DMS153 treated with DMSO at 0.1 percent for 48 hours (cell line): ENCODE measurements around the gene TLE2.
"Not testable (repeated sequence)": the region's sequence is repeated elsewhere in the genome, so short reads cannot be mapped to it uniquely, and the experiment has no call there.

ENCODE experiments used
- DNase-seq: peaks from one replicate; lab custom pipeline; 2025; ENCODE audit not compliant: unreplicated experiment; lab: John Stamatoyannopoulos, UW

TLE2 gene

GRCh38 chr19:3038214-3038613, 9.1 kb upstream of the TLE2 start:
- DNase-seq, result no peak

DNA sequence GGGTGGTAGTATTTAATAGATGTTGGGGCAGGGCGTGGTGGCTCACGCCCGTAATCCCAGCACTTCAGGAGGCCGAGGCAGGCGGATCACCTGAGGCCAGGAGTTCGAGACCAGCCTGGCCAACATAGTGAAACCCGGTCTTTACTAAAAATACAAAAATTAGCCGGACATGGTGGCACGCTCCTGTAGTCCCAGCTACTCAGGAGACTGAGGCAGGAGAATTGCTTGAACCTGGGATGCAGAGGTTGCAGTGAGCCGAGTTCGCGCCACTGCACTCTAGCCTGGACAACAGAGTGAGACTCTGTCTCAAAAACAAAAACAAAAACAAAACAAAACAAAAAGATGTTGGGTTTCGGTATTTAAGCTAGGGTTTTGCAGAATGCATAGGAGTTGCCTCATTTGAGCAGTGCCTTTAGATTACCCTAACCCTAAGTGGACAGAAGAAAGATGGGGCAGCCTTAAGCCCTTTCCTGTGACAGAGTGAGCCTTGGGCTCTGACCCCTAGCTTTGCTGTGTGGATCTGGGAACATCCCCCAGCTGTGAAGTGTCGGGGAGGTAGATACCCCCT, 8.0 kb upstream of the TLE2 start:
- not testable (repeated sequence) for DNase-seq

DNA sequence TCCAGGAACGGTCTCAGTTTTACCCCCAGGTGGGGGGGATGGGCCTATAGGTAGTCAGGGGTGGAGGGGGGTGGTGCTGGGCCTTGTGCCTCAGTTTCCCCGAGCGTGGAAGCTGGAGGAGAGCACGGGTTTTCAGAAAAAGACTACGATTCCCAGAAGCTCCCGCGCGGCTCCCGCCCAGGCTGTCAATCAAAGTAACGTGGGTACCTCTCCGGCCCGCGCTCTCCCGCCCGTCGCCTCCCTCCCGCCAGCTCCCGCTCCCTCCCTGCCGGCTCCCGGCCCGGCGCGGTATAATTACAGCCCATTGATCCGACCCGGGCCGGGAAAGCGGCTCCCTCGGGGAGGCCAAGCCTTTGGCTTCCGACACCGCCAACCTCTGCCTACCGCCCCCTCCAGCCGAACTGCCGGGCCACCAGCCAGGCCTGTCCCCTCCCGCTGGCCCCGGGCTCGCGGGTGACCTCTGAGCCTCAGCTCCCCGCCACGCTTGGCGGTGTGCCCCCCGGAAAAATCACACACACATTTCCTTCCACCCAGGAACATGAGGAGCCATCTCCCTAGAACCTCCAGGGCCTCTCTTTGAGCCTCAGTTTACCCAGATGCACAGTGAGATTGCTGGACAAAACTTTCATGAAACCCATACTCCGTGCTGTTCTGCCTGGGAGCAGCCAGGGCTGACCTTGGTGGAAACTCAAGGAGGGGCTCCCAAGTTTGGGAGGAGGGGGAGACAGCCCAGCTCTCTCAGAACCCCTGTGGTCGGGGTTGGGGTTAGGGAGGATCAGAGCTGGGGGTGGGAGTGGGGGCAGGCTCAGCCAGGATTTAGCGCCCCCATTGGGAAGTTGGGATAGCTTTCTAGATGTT, 7.3 kb upstream of the TLE2 start:
- peak; percentile 91 for DNase-seq

- peak; percentile 93 for DNase-seq
Observed at GRCh38 chr19:3035542-3036118, 6.5 kb upstream of the TLE2 start.

- DNase-seq, result no peak
Observed at GRCh38 chr19:3034656-3035541, 5.8 kb upstream of the TLE2 start.

DNA sequence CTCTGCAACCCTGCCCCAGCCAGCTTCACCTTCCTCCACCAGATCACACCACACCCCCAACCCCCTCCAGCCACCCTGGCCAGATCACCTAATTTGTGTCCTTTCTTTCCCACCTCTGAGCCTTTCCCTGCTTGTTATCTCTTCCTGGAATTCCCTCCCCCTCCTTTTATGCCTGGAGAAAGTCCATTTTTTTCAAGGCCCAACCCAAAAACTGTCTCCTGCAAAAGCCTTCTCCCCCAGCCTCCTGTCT, 5.3 kb upstream of the TLE2 start:
- DNase-seq, result no peak

GRCh38 chr19:3033595-3034405, 4.7 kb upstream of the TLE2 start:
- DNase-seq, result no peak

DNA sequence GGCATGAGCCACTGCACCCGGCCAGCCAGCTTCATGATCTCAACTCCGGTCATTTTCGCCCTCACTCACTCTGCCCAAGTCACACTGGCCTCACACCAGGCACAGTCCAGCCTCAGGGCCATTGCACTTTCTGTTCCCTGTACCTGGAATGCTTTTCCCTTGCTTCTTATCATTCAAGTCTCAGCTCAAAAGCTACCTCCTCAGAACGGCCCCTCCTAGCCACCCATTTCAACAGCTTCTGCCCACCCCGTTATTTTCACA, 2.5 kb upstream of the TLE2 start:
- DNase-seq, result no peak

GRCh38 chr19:3028305-3029064, 595 bp downstream of the TLE2 start:
- DNase-seq, result no peak

- no peak for DNase-seq
Observed at GRCh38 chr19:3027981-3028304, 1.1 kb downstream of the TLE2 start.

GRCh38 chr19:3027292-3027691, 1.8 kb downstream of the TLE2 start:
- DNase-seq, result no peak

GRCh38 chr19:3026768-3027167, 2.3 kb downstream of the TLE2 start:
- DNase-seq, result no peak

GRCh38 chr19:3025549-3025886, 3.6 kb downstream of the TLE2 start:
- no peak for DNase-seq

DNA sequence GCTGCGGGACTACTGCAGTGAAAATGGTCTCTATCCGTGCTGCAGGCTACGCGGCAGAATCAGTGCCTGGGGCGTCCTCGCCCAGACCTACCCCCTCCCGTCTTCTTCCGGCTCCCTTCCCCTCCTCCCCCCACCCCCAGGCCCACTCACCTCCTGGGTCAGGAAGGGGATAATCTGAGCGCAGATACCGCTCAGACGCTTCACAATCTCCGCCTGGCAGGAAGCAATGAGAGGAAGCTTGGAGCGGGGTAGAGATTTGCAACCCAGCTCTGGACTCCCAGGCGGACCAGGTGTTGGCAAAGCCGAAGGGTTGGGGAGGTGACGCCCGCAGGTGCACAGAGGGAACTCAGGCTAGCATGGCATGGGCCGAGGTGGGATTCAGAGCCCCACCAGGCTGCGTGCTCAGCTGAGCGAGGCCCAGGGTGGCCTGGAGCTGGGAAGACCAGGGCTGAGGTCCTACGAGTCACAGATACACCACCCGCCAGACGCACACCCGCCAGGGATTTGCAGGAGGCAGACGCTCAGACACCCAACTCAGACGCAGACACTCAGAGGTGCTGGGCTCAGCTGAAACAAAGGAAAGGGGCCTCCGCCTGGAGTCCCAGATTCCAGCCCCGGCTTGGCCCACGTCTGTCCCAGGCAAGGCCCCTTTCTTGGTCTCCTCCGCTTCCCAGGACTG, 4.1 kb downstream of the TLE2 start:
- no peak for DNase-seq

DNA sequence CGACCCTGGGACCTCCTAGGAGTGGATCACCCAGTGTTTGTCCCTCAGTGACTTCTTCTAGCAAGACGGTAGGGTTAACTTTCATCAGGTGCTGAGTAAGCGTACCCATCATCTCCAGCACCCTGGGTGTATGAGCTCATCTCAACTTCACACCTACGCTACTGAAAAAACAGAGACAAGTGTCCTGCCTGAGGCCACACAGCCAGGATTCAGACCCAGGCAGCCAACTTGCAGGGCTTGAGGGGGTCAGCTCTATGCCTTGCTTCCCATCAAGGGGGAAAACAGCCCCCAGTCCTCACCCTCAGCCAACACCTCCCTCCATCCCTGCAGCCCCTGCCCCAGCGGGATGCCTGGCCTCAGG, 4.6 kb downstream of the TLE2 start:
- DNase-seq, result no peak

DNA sequence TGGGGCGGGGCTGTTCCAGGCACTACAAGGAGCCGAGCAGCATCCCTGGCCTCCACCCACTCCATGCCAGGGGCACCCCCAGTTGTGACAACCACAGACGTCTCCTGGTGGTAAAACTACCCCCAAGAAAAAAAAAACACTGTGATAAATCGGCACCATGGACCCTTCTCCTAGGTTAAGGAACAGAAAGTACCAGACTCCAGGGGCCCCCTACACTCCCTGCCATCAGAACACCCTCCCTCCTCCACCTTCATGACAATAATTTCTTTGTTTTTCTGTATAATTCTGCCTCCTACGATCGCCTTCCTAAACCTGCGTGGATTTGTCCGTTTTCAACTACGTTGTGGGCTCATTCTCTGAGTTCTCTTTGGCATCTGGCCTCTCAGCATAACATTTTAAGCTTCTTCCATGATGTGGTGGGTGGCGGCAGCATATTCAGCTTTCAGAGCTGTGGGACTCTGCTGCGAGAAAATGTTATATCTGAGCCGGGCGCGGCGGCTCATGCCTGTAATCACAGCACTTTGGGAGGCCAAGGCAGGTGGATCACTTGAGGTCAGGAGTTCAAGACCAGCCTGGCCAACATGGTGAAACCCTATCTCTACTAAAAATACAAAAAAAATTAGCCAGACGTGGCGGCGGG, 8.6 kb downstream of the TLE2 start:
- DNase-seq, result no peak

DNA sequence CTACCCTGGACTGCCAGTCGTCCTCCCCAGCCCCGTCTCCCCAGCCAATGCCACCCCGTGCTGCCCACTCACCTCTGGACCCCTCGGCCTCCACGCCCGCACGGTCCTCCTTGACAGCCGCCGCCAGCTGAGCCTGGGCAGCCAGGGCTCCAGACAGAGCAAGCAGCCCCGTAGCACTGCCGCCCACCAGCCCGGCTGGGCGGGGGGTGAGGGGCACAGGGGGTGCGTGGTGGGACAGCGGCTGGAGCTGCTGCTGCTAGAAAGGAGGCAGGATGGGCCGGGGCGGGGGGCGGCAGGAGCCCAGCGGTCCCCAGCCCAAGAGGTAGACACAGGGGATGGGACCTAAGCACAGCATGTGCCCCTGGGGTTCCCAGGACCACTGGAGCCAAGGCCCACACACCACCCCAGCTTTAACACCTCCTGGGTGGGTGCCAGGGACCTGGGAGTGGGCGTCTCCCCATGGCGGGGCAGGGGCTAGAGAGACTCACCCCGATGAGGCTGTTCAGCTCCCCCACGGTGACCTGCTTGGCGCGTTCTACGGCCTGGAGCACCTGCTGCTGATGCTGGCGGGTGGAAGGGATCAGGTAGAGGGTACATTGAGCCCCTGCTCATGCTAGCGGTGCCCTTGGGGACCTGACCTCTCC, 9.7 kb downstream of the TLE2 start:
- DNase-seq, result no peak

- no peak for DNase-seq
Observed at GRCh38 chr19:3017923-3018322, 11.2 kb downstream of the TLE2 start.
